A673 (cell line): Measurements from ENCODE around the gene ZC3H15. TPM values are rescaled to one million over a fixed set of nuclear protein-coding genes. Genes with fewer than 3 reads are reported as not detected.

Source experiments
- BruUV-seq: library from RNA; stranded (reverse); fragments of 400-500 nt; replicated peaks from 2 replicates; lab custom pipeline; 2021; lab: Mats Ljungman, UMichigan
- CTCF ChIA-PET: fragments of 300-600 bp; sonication (Branson Sonifier 250); formaldehyde crosslinking; loops from one replicate; lab custom pipeline; 2022; ENCODE audit warnings: antibody characterized with exemption; lab: Charles Lee
- POLR2A ChIA-PET: fragments of 300-600 bp; sonication (Branson Sonifier 250); formaldehyde crosslinking; loops from one replicate; lab custom pipeline; 2022; ENCODE audit warnings: antibody characterized with exemption; ENCODE audit not compliant: low non-redundant PET; lab: Charles Lee
- DNase-seq: peaks from one replicate; pipeline ENCODE4 v3.0.0-alpha.2; 2015; ENCODE audit warnings: low spot score
- H3K27ac ChIP-seq: fragments of 200-600 bp; sonication (generic); 2 replicates; pipeline ENCODE4 v1.5.1; 2016; ENCODE audit warnings: mixed run types, low read depth, mild to moderate bottlenecking, mixed read lengths, antibody characterized with exemption, low read length; ENCODE audit not compliant: poor library complexity, severe bottlenecking
- H3K27me3 ChIP-seq: fragments of 200-600 bp; sonication (generic); replicated peaks from 2 replicates; pipeline ENCODE4 v1.6.1; 2017; ENCODE audit warnings: mixed run types, low read depth, mild to moderate bottlenecking, mixed read lengths, antibody characterized with exemption, low read length; ENCODE audit not compliant: insufficient read depth, poor library complexity
- H3K36me3 ChIP-seq: fragments of 200-600 bp; sonication (generic); 2 replicates; pipeline ENCODE4 v1.6.1; 2016; ENCODE audit warnings: mixed run types, mild to moderate bottlenecking, mixed read lengths, antibody characterized with exemption, low read length; ENCODE audit not compliant: insufficient read depth, poor library complexity, severe bottlenecking
- H3K4me1 ChIP-seq: fragments of 200-600 bp; sonication (generic); 2 replicates; pipeline ENCODE4 v1.6.1; 2017; ENCODE audit warnings: mixed run types, mild to moderate bottlenecking, mixed read lengths, antibody characterized with exemption, low read length; ENCODE audit not compliant: insufficient read depth, poor library complexity, severe bottlenecking
- H3K4me3 ChIP-seq: fragments of 200-600 bp; sonication (generic); 2 replicates; pipeline ENCODE4 v1.5.1; 2016; ENCODE audit warnings: low read depth, mixed run types, mild to moderate bottlenecking, mixed read lengths, low read length; ENCODE audit not compliant: poor library complexity, severe bottlenecking
- H3K9me3 ChIP-seq: fragments of 200-600 bp; sonication (generic); 2 replicates; pipeline ENCODE4 v1.6.1; 2016; ENCODE audit warnings: mixed run types, low read depth, mild to moderate bottlenecking, mixed read lengths, antibody characterized with exemption, low read length; ENCODE audit not compliant: poor library complexity, severe bottlenecking
- EZH2 ChIP-seq: fragments of 200-600 bp; sonication (generic); IDR thresholded peaks from 2 replicates; pipeline ENCODE4 v1.6.1; 2017; ENCODE audit warnings: borderline replicate concordance, low read depth, mild to moderate bottlenecking, mixed read lengths, antibody characterized with exemption, low read length; ENCODE audit not compliant: poor library complexity, severe bottlenecking
- intact Hi-C: fragments of 100-400 bp; cut with micrococcal nuclease; formaldehyde crosslinking; loops from one replicate; pipeline ENCODE4 v1.10.0; 2022; ENCODE audit not compliant: unreplicated experiment
- total RNA-seq: library from RNA; stranded (reverse); gene quantifications from 2 replicates; pipeline ENCODE4 v1.2.3, GENCODE V29; 2021
- TF ChIP-seq, protein P1 (sequence below): fragments of 300-800, 200-600 bp; sonication (generic); conservative IDR thresholded peaks from 2 replicates; pipeline ENCODE4 v1.5.1; 2017; ENCODE audit warnings: low read depth, mild to moderate bottlenecking, antibody characterized with exemption, low read length, moderate library complexity, mixed read lengths

ZC3H15 gene
- total RNA-seq, 1 experiment from 2014 or later: 95.1 TPM

DNA sequence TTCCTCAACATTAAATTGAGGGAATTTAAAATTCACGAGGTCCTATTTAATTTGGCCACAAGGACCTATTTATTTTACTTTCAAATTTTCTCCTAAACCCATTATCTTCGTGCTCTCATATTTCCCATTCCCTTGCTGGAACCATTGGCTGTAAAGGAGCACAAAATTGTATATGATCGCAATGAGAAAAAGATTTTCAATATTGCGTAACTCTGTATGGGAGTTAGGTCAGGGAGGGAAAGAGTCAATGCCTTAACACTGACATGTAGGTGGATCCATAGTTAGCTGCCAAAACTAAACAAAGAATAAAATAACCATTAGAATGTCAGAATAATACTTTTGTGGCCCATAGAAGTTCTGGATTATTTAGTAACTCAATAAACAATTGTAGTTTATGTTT is 40.6 kb upstream of the ZC3H15 start:
- intact Hi-C loops: no loop called here
- H3K9me3 ChIP-seq: no peaks in the 10 kb centered on the region
- TF ChIP-seq, protein P1, sequence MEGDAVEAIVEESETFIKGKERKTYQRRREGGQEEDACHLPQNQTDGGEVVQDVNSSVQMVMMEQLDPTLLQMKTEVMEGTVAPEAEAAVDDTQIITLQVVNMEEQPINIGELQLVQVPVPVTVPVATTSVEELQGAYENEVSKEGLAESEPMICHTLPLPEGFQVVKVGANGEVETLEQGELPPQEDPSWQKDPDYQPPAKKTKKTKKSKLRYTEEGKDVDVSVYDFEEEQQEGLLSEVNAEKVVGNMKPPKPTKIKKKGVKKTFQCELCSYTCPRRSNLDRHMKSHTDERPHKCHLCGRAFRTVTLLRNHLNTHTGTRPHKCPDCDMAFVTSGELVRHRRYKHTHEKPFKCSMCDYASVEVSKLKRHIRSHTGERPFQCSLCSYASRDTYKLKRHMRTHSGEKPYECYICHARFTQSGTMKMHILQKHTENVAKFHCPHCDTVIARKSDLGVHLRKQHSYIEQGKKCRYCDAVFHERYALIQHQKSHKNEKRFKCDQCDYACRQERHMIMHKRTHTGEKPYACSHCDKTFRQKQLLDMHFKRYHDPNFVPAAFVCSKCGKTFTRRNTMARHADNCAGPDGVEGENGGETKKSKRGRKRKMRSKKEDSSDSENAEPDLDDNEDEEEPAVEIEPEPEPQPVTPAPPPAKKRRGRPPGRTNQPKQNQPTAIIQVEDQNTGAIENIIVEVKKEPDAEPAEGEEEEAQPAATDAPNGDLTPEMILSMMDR: no peak
- TF ChIP-seq EZH2: no peak
- no TSS peak for BruUV-seq
- no peak for DNase-seq
- H3K27ac ChIP-seq: no peak overlapping the region
- no peak overlapping the region for H3K4me3 ChIP-seq
- POLR2A ChIA-PET: interaction anchor here (0.7 kb wide), 1 partner anchor 16 kb away, joined by 3 read pairs; no protein-coding TSS in a partner anchor
- H3K27me3 ChIP-seq: no peaks in the 10 kb centered on the region
- CTCF ChIA-PET: no interaction called here
- H3K4me1 ChIP-seq: no peaks in the 10 kb centered on the region
- H3K36me3 ChIP-seq: no peaks in the 10 kb centered on the region

DNA sequence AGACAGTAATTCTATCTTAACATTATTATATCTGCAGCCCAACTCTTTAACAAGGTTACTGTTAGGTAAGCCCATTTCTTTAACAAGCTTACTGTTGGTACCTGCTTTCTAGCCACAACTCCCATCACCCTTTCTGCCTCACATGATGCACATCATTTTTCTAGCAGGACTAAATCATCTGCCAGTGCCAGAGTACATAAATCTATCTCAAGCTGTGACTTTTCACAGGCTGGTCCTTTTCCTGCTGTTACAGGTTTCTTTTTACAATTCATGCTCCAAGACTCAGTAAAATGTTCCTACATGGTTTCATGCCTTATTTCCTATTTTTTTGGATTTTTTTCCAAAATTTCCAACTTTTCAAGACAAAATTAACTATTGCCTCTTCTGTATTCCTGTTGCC is 30.4 kb upstream of the ZC3H15 start:
- no TSS peak for BruUV-seq
- TF ChIP-seq, protein P1: no peak
- TF ChIP-seq EZH2: no peak
- Histone ChIP-seq H3K36me3 (no peaks in the 10 kb centered on the region), H3K4me3 (no peak overlapping the region), H3K27ac (no peak overlapping the region), H3K9me3 (no peaks in the 10 kb centered on the region), H3K4me1 (no peaks in the 10 kb centered on the region), H3K27me3 (no peaks in the 10 kb centered on the region)
- CTCF ChIA-PET: no interaction called here
- POLR2A ChIA-PET: no interaction called here
- intact Hi-C loops: loop anchor here (10.0 kb wide), 1 partner anchor 711 kb away; no protein-coding TSS in a partner anchor
- DNase-seq: no peak

- H3K36me3 ChIP-seq: no peaks in the 10 kb centered on the region
- no peaks in the 10 kb centered on the region for H3K27me3 ChIP-seq
- intact Hi-C loops: loop anchor here (10.0 kb wide), 1 partner anchor 712 kb away; no protein-coding TSS in a partner anchor
- BruUV-seq: no TSS peak
- ChIA-PET CTCF (no interaction called here), POLR2A (no interaction called here)
- no peaks in the 10 kb centered on the region for H3K4me1 ChIP-seq
- H3K27ac ChIP-seq: no peak overlapping the region
- H3K9me3 ChIP-seq: no peaks in the 10 kb centered on the region
- no peak for DNase-seq
- H3K4me3 ChIP-seq: no peak overlapping the region
- TF ChIP-seq, protein P1: no peak
- TF ChIP-seq EZH2: no peak
These were observed 29.1 kb upstream of the ZC3H15 start for GRCh38 chr2:186456941-186457340.
